Neural progenitor cell (in vitro differentiated cells): Measurements from ENCODE around the gene MRC2.

ENCODE experiments used
- EZH2 ChIP-seq: fragments of 200-600 bp; sonication (generic); IDR thresholded peaks from 2 replicates; pipeline ENCODE4 v1.6.1; 2017; ENCODE audit warnings: antibody characterized with exemption, mild to moderate bottlenecking, moderate library complexity
- EZH2phosphoT487 ChIP-seq: fragments of 200-600 bp; sonication (generic); IDR thresholded peaks from 2 replicates; pipeline ENCODE4 v1.6.1; 2017; ENCODE audit warnings: antibody characterized with exemption
- TF ChIP-seq, protein P1 (sequence below): fragments of 200-600 bp; sonication (generic); IDR thresholded peaks from 2 replicates; pipeline ENCODE4 v1.5.1; 2017; ENCODE audit warnings: antibody characterized with exemption, mild to moderate bottlenecking

DNA sequence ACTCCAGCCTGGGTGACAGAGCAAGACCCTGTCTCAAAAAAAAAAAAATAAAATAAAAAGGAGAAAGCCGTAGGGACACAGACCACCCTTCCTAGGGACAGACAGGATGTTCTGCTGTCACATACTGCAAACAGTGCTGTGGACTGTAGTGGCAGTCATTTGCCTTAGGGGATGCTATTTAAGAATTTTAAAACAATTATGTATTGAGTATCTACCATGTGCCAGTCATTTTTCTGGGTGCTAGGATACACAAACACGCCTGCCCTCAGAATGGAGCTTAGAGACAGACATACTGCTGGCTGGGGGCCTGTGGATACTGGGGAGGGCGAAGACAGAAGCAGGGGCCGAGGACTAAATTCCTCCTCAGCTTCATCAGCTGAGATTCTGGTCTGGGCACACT is 45.5 kb downstream of the MRC2 start:
- TF ChIP-seq, protein P1, sequence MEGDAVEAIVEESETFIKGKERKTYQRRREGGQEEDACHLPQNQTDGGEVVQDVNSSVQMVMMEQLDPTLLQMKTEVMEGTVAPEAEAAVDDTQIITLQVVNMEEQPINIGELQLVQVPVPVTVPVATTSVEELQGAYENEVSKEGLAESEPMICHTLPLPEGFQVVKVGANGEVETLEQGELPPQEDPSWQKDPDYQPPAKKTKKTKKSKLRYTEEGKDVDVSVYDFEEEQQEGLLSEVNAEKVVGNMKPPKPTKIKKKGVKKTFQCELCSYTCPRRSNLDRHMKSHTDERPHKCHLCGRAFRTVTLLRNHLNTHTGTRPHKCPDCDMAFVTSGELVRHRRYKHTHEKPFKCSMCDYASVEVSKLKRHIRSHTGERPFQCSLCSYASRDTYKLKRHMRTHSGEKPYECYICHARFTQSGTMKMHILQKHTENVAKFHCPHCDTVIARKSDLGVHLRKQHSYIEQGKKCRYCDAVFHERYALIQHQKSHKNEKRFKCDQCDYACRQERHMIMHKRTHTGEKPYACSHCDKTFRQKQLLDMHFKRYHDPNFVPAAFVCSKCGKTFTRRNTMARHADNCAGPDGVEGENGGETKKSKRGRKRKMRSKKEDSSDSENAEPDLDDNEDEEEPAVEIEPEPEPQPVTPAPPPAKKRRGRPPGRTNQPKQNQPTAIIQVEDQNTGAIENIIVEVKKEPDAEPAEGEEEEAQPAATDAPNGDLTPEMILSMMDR, result no peak
- TF ChIP-seq EZH2phosphoT487 (no peak), EZH2 (no peak)
